ENCODE results near the gene DTNB. TPM values are rescaled to one million over a fixed set of nuclear protein-coding genes. Genes with fewer than 3 reads are reported as not detected.
A peak's percentile ranks its signal among the peaks of the same experiment; 100 is the strongest.

Gene DTNB
- total and polyA plus RNA-seq, 10 of the 15 experiments (the other 5 are each of a cell fraction or from before 2014, with no cell fraction given): 4.5 to 30.6 (median 11.9) TPM

- DNase-seq (ENCODE audit: low read depth, low spot score): no peak
- Histone ChIP-seq H3K9me3 (replicated peaks; ENCODE audit: control insufficient read depth, insufficient read depth, low read length) (no peaks in the 10 kb centered on the region), H3K9ac (ENCODE audit: control insufficient read depth, insufficient read depth, low read length) (peak overlapping the region; percentile 59), H3K27me3 (replicated peaks in 1 of 2; ENCODE audit: control insufficient read depth in 2 of 2, insufficient read depth in 2 of 2, low read length in 1 of 2) (no peaks in the 10 kb centered on the region), H3K4me1 (ENCODE audit: control insufficient read depth, insufficient read depth, low read length) (peaks cover 53% of the 10 kb centered on the region), H3K4me2 (ENCODE audit: control insufficient read depth, insufficient read depth) (peak overlapping the region; percentile 98), H3K79me2 (ENCODE audit: control insufficient read depth, insufficient read depth, low read length) (peaks cover 28% of the 10 kb centered on the region), H4K20me1 (ENCODE audit: control insufficient read depth, insufficient read depth) (no peaks in the 10 kb centered on the region), H3K27ac (ENCODE audit: control insufficient read depth, insufficient read depth) (peak overlapping the region; percentile 97), H2AFZ (ENCODE audit: control insufficient read depth, low read depth, low read length) (no peak overlapping the region), H3K4me3 (peak overlapping the region; percentile 39), H3K36me3 (ENCODE audit: control insufficient read depth in 2 of 2, insufficient read depth in 2 of 2, low read length in 1 of 2) (no peaks in the 10 kb centered on the region)
- ChIA-PET CTCF (interaction anchor here (0.9 to 9.9 kb wide), 8 partner anchors 10 to 234 kb away, joined by 3 to 105 read pairs (median 3); no protein-coding TSS in a partner anchor), SMC1A (ENCODE audit: uncharacterized antibody, unreplicated experiment) (interaction anchor here (0.7 to 12.9 kb wide), 15 partner anchors 8 to 166 kb away, joined by 3 to 245 read pairs (median 4); no protein-coding TSS in a partner anchor), RAD21 (ENCODE audit: unreplicated experiment) (interaction anchor here (0.6 to 9.4 kb wide), 8 partner anchors 9 to 1013 kb away, joined by 3 to 189 read pairs (median 4); no protein-coding TSS in a partner anchor), POLR2A (interaction anchor here (0.5 to 11.6 kb wide), 10 partner anchors 10 to 76 kb away, joined by 3 to 192 read pairs (median 6); no protein-coding TSS in a partner anchor)
- intact Hi-C loops (cut with micrococcal nuclease; ENCODE audit: unreplicated experiment): no loop called here
- ATAC-seq: no peak
- no peak for FAIRE-seq
- in situ Hi-C loops (cut with MboI): no loop called here
- BruUV-seq (replicated peaks): TSS peak; percentile 68
- TF ChIP-seq MLLT1 (IDR thresholded peaks at IDR 0.05): peak; percentile 87
- TF ChIP-seq KAT2A (conservative IDR thresholded peaks at IDR 0.05; ENCODE audit: control insufficient read depth, low read depth, low read length): no peak
- 83% methylated on average over 8 of the region's 8 CpGs for WGBS (ENCODE audit: insufficient coverage, insufficient replicate concordance, low lambda C conversion rate, missing lambda C conversion rate)
Measured at GRCh38 chr2:25400169-25400568, 273.2 kb downstream of the DTNB start.

DNA sequence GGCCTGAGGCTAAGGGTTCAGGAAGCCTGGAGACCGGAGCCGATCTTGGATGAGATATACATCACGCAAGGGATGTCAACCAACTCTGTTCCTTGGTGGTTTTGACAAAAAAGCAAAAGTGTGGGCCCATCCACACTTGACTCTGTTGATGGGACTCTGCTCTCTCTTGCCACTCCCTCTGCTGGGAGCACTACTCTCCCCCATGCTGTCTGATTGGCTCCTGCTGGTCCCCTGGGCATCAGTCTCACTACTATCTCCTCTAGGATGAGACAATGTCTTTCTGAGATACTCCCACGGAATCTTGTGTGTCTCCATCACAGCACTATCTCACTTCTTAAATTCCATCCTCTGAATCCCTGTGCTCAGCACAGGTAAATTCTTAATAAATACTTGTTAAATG, 274.8 kb downstream of the DTNB start:
- peaks cover 19% of the 10 kb centered on the region for H3K79me2 ChIP-seq (ENCODE audit: control insufficient read depth, insufficient read depth, low read length)
- no peaks in the 10 kb centered on the region for H3K9me3 ChIP-seq (replicated peaks; ENCODE audit: control insufficient read depth, insufficient read depth, low read length)
- no peak for DNase-seq (ENCODE audit: low read depth, low spot score)
- no peak overlapping the region for H3K27ac ChIP-seq (ENCODE audit: control insufficient read depth, insufficient read depth)
- in situ Hi-C loops (cut with MboI) (no loop called here), intact Hi-C loops (cut with micrococcal nuclease; ENCODE audit: unreplicated experiment) (no loop called here)
- TF ChIP-seq NFYB (IDR thresholded peaks at IDR 0.05; ENCODE audit: insufficient read depth, low read depth, low read length) (0 out of 2 replicates have a peak, but pooled peaks have one; percentile 14), CBX3 (IDR thresholded peaks at IDR 0.05; ENCODE audit: borderline replicate concordance, low read depth) (no peak)
- no peaks in the 10 kb centered on the region for H4K20me1 ChIP-seq (ENCODE audit: control insufficient read depth, insufficient read depth)
- BruUV-seq (replicated peaks): no TSS peak
- POLR2A ChIA-PET: interaction anchor here (1.4 kb wide), 1 partner anchor 22 kb away, joined by 10 read pairs; no protein-coding TSS in a partner anchor
- H3K4me1 ChIP-seq (ENCODE audit: control insufficient read depth, insufficient read depth, low read length): peaks cover 37% of the 10 kb centered on the region
- CTCF ChIA-PET: interaction anchor here (0.5 to 1.4 kb wide), 4 partner anchors 13 to 1396 kb away, joined by 3 to 4 read pairs (median 4); no protein-coding TSS in a partner anchor
- WGBS (ENCODE audit: insufficient coverage, insufficient replicate concordance, low lambda C conversion rate, missing lambda C conversion rate): 97% methylated on average over 4 of the region's 4 CpGs
- no peaks in the 10 kb centered on the region for H3K36me3 ChIP-seq (ENCODE audit: control insufficient read depth in 2 of 2, insufficient read depth in 2 of 2, low read length in 1 of 2)
- H3K4me2 ChIP-seq (ENCODE audit: control insufficient read depth, insufficient read depth): no peak overlapping the region
- H3K9ac ChIP-seq (ENCODE audit: control insufficient read depth, insufficient read depth, low read length): no peak overlapping the region
- no peak overlapping the region for H2AFZ ChIP-seq (ENCODE audit: control insufficient read depth, low read depth, low read length)
- no peak for ATAC-seq
- no peaks in the 10 kb centered on the region for H3K27me3 ChIP-seq (replicated peaks in 1 of 2; ENCODE audit: control insufficient read depth in 2 of 2, insufficient read depth in 2 of 2, low read length in 1 of 2)
- FAIRE-seq: no peak
- SMC1A ChIA-PET (ENCODE audit: uncharacterized antibody, unreplicated experiment): interaction anchor here (0.7 to 12.9 kb wide), 4 partner anchors 12 to 20 kb away, joined by 4 to 245 read pairs (median 6); no protein-coding TSS in a partner anchor
- RAD21 ChIA-PET (ENCODE audit: unreplicated experiment): no interaction called here
- no peak overlapping the region for H3K4me3 ChIP-seq

All from GM12878 (cell line).